ENCODE data around the gene NFATC2IP.
"Not testable (repeated sequence)": the region's sequence is repeated elsewhere in the genome, so short reads cannot be mapped to it uniquely, and the experiment has no call there.

Gene NFATC2IP

GRCh38 chr16:29000019-29000418 lies 49.3 kb downstream of the NFATC2IP start:
- DNase-seq = no peak

GRCh38 chr16:29004496-29005139 lies 53.9 kb downstream of the NFATC2IP start:
- not testable (repeated sequence) for DNase-seq

- DNase-seq = no peak
Measured at GRCh38 chr16:29007730-29008593, 57.2 kb downstream of the NFATC2IP start.

- DNase-seq = no peak
Measured at GRCh38 chr16:29009050-29009837, 58.5 kb downstream of the NFATC2IP start.

GRCh38 chr16:29009838-29010166 lies 59.1 kb downstream of the NFATC2IP start:
- no peak for DNase-seq

- no peak for DNase-seq
Measured at GRCh38 chr16:29011112-29011511, 60.4 kb downstream of the NFATC2IP start.

- DNase-seq = no peak
Measured at GRCh38 chr16:29011851-29012250, 61.1 kb downstream of the NFATC2IP start.

- no peak for DNase-seq
Measured at GRCh38 chr16:29012913-29013553, 62.3 kb downstream of the NFATC2IP start.

- peak; percentile 14 for DNase-seq
Measured at GRCh38 chr16:29014561-29015069, 63.9 kb downstream of the NFATC2IP start.
